Smooth muscle cell (in vitro differentiated cells): ENCODE data around the gene ZPBP. TPM values are rescaled to one million over a fixed set of nuclear protein-coding genes. Genes with fewer than 3 reads are reported as not detected.

Experiments
- DNase-seq: peaks from one replicate; lab custom pipeline; 2025; ENCODE audit not compliant: unreplicated experiment; lab: John Stamatoyannopoulos, UW
- H2AFZ ChIP-seq: fragments of 200-600 bp; sonication (generic); 2 replicates; pipeline ENCODE4 v1.6.0; 2016; ENCODE audit warnings: antibody characterized with exemption, low read depth, mild to moderate bottlenecking
- H3F3A ChIP-seq: fragments of 200-600 bp; sonication (generic); 2 replicates; pipeline ENCODE4 v1.6.0; 2017; ENCODE audit warnings: antibody characterized with exemption, low read depth
- H3K27ac ChIP-seq: fragments of 200-600 bp; sonication (generic); 2 replicates; pipeline ENCODE4 v1.5.1; 2016; ENCODE audit warnings: low read depth, mild to moderate bottlenecking
- H3K27me3 ChIP-seq: fragments of 200-600 bp; sonication (generic); 2 replicates; pipeline ENCODE4 v1.6.1; 2016; ENCODE audit warnings: low read depth, mild to moderate bottlenecking
- H3K36me3 ChIP-seq: fragments of 200-600 bp; sonication (generic); 2 replicates; pipeline ENCODE4 v1.5.1; 2016; ENCODE audit warnings: low read depth
- H3K4me1 ChIP-seq: fragments of 200-600 bp; sonication (generic); 2 replicates; pipeline ENCODE4 v1.5.1; 2016; ENCODE audit warnings: low read depth
- H3K4me2 ChIP-seq: fragments of 200-600 bp; sonication (generic); 2 replicates; pipeline ENCODE4 v1.6.0; 2016; ENCODE audit warnings: mild to moderate bottlenecking
- H3K4me3 ChIP-seq: fragments of 200-600 bp; sonication (generic); 2 replicates; pipeline ENCODE4 v1.5.1; 2016; ENCODE audit warnings: mild to moderate bottlenecking
- H3K79me2 ChIP-seq: fragments of 200-600 bp; sonication (generic); 2 replicates; pipeline ENCODE4 v1.6.0; 2016; ENCODE audit warnings: low read depth, mild to moderate bottlenecking
- H3K9ac ChIP-seq: fragments of 200-600 bp; sonication (generic); 2 replicates; pipeline ENCODE4 v1.6.0; 2016; ENCODE audit warnings: low read depth
- H3K9me3 ChIP-seq: fragments of 200-600 bp; sonication (generic); replicated peaks from 2 replicates; pipeline ENCODE4 v1.5.1; 2016; ENCODE audit warnings: low read depth
- H4K20me1 ChIP-seq: fragments of 200-600 bp; sonication (generic); 2 replicates; pipeline ENCODE4 v1.6.0; 2016; ENCODE audit warnings: low read depth
- CTCF ChIP-seq: fragments of 200-600 bp; sonication (generic); IDR thresholded peaks from 2 replicates; pipeline ENCODE4 v1.5.1; 2017; ENCODE audit warnings: borderline replicate concordance, mild to moderate bottlenecking, antibody characterized with exemption; ENCODE audit not compliant: insufficient read depth, poor library complexity, severe bottlenecking
- WGBS: methylation state at CpG from one replicate; pipeline ENCODE4 v1.1.7; 2016; ENCODE audit warnings: low lambda C conversion rate; 5-methylcytosine and 5-hydroxymethylcytosine counted together
- polyA plus RNA-seq: library from polyadenylated mRNA; unstranded; fragments of >200 nt; fragmentation: Nextera tagmentation; extraction: Ambion mirVana; gene quantifications from 2 replicates; pipeline ENCODE4 v1.2.1, GENCODE V29; 2016
- total RNA-seq: library from RNA; depleted of rRNA; stranded (reverse); fragments of >200 nt; gene quantifications from 2 replicates; pipeline ENCODE4 v1.2.3, GENCODE V29; 2014

Gene ZPBP
- total and polyA plus RNA-seq, 2 experiments from 2014 or later, result not detected

DNA sequence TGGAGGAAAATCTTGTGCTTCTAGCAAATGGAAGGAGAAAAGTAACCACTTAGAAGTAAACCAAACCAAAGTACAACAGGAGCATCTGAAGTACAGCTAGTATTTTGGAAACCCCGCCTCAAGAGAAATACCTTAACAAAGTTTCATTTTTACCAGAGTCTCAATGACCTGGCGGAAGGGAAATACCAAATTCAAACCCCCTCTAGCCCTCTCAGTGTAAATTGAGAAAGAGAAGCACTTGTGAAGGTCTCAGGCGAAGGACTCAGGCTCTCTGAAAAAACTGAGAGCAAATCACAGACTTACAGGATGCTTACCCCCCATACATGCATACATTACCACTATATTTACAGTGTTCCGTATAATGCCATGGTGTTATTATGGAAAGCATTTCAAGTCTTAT is 70.1 kb downstream of the ZPBP start:
- DNase-seq, result no peak
- 89% methylated on average over 4 of the region's 4 CpGs for WGBS
- Histone ChIP-seq H3K36me3 (no peaks in the 10 kb centered on the region), H3K27me3 (no peaks in the 10 kb centered on the region), H3K9me3 (no peaks in the 10 kb centered on the region), H3K79me2 (no peaks in the 10 kb centered on the region), H3F3A (no peaks in the 10 kb centered on the region), H3K4me1 (no peaks in the 10 kb centered on the region), H3K4me3 (no peak overlapping the region), H3K4me2 (no peak overlapping the region), H3K27ac (no peak overlapping the region), H4K20me1 (no peaks in the 10 kb centered on the region), H3K9ac (no peak overlapping the region), H2AFZ (no peak overlapping the region)
- TF ChIP-seq CTCF, result no peak

GRCh38 chr7:50022451-50022850 is 70.6 kb downstream of the ZPBP start:
- Histone ChIP-seq H3K4me2 (no peak overlapping the region), H3F3A (no peaks in the 10 kb centered on the region), H3K27me3 (no peaks in the 10 kb centered on the region), H3K4me3 (no peak overlapping the region), H4K20me1 (no peaks in the 10 kb centered on the region), H3K36me3 (no peaks in the 10 kb centered on the region), H3K9me3 (no peaks in the 10 kb centered on the region), H3K27ac (no peak overlapping the region), H3K9ac (no peak overlapping the region), H2AFZ (no peak overlapping the region), H3K4me1 (no peaks in the 10 kb centered on the region), H3K79me2 (no peaks in the 10 kb centered on the region)
- WGBS, result 92% methylated on average over 3 of the region's 3 CpGs
- no peak for DNase-seq
- TF ChIP-seq CTCF, result no peak

- Histone ChIP-seq H3K4me2 (no peak overlapping the region), H3K27me3 (no peaks in the 10 kb centered on the region), H3K27ac (no peak overlapping the region), H3K4me1 (no peaks in the 10 kb centered on the region), H3K4me3 (no peak overlapping the region), H3F3A (no peaks in the 10 kb centered on the region), H3K9me3 (no peaks in the 10 kb centered on the region), H2AFZ (no peak overlapping the region), H3K79me2 (no peaks in the 10 kb centered on the region), H3K36me3 (no peaks in the 10 kb centered on the region), H4K20me1 (no peaks in the 10 kb centered on the region), H3K9ac (no peak overlapping the region)
- 89% methylated on average over 6 of the region's 6 CpGs for WGBS
- no peak for DNase-seq
- TF ChIP-seq CTCF, result no peak
Observed at GRCh38 chr7:49995681-49996080, 97.4 kb downstream of the ZPBP start.

DNA sequence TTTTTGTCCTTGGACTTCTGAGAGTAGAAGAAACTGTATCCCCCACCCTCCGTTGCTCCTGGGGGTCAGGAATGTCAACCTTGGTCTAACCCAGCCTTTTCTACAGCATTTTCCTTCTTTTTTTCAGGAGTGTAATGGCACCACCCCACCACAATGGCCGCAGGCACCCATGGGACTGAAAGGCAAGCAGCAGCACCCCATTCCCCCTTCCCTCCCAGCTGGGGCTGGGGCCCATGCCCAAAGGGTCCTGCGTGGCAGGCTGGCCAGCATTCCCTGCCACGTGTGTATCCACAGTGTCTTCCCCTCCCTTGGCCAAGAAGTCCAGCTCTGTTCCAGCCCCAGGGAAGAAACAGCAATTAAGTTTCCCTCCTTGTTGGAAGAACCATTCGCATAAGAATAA is 106.9 kb downstream of the ZPBP start:
- no peak for DNase-seq
- H3K9me3 ChIP-seq, result peaks cover 7% of the 10 kb centered on the region
- no peak overlapping the region for H2AFZ ChIP-seq
- H3K9ac ChIP-seq, result no peak overlapping the region
- H3K4me2 ChIP-seq, result no peak overlapping the region
- H3K4me1 ChIP-seq, result no peaks in the 10 kb centered on the region
- H3K4me3 ChIP-seq, result no peak overlapping the region
- no peak for TF ChIP-seq CTCF
- no peaks in the 10 kb centered on the region for H3K27me3 ChIP-seq
- no peaks in the 10 kb centered on the region for H4K20me1 ChIP-seq
- no peak overlapping the region for H3K27ac ChIP-seq
- H3K79me2 ChIP-seq, result no peaks in the 10 kb centered on the region
- H3K36me3 ChIP-seq, result no peaks in the 10 kb centered on the region
- WGBS, result 87% methylated on average over 5 of the region's 5 CpGs
- H3F3A ChIP-seq, result no peaks in the 10 kb centered on the region
